NB4 (cell line): Measurements from ENCODE around the gene ZBTB8A.

Experiments used
- DNase-seq: peaks from one replicate; pipeline ENCODE4 v3.0.0; 2010; ENCODE audit warnings: low read depth
- H3K4me3 ChIP-seq: one replicate; pipeline ENCODE4 v1.5.1; 2011; ENCODE audit warnings: mild to moderate bottlenecking, low read depth, low read length, moderate library complexity
- MYC ChIP-seq: IDR thresholded peaks from 2 replicates; pipeline ENCODE4 v1.6.1; 2011; ENCODE audit warnings: low read depth, low read length
- POLR2A ChIP-seq: IDR thresholded peaks from 2 replicates; pipeline ENCODE4 v1.6.1; 2011; ENCODE audit warnings: mild to moderate bottlenecking; ENCODE audit not compliant: insufficient read length; ENCODE audit errors: extremely low read depth
- TF ChIP-seq, protein P1 (sequence below): IDR thresholded peaks from one replicate; pipeline ENCODE4 v1.5.1; 2012; ENCODE audit warnings: low read depth, low read length
- TF ChIP-seq, protein P2 (sequence below): IDR thresholded peaks from 2 replicates; pipeline ENCODE4 v1.6.1; 2011; ENCODE audit warnings: low read depth, low read length

Gene ZBTB8A

GRCh38 chr1:32508761-32509160 is 30.5 kb upstream of the ZBTB8A start:
- no peak for TF ChIP-seq POLR2A
- TF ChIP-seq, protein P1, sequence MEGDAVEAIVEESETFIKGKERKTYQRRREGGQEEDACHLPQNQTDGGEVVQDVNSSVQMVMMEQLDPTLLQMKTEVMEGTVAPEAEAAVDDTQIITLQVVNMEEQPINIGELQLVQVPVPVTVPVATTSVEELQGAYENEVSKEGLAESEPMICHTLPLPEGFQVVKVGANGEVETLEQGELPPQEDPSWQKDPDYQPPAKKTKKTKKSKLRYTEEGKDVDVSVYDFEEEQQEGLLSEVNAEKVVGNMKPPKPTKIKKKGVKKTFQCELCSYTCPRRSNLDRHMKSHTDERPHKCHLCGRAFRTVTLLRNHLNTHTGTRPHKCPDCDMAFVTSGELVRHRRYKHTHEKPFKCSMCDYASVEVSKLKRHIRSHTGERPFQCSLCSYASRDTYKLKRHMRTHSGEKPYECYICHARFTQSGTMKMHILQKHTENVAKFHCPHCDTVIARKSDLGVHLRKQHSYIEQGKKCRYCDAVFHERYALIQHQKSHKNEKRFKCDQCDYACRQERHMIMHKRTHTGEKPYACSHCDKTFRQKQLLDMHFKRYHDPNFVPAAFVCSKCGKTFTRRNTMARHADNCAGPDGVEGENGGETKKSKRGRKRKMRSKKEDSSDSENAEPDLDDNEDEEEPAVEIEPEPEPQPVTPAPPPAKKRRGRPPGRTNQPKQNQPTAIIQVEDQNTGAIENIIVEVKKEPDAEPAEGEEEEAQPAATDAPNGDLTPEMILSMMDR: no peak
- TF ChIP-seq, protein P2, sequence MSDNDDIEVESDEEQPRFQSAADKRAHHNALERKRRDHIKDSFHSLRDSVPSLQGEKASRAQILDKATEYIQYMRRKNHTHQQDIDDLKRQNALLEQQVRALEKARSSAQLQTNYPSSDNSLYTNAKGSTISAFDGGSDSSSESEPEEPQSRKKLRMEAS: no peak
- DNase-seq: no peak
- H3K4me3 ChIP-seq: no peak overlapping the region

DNA sequence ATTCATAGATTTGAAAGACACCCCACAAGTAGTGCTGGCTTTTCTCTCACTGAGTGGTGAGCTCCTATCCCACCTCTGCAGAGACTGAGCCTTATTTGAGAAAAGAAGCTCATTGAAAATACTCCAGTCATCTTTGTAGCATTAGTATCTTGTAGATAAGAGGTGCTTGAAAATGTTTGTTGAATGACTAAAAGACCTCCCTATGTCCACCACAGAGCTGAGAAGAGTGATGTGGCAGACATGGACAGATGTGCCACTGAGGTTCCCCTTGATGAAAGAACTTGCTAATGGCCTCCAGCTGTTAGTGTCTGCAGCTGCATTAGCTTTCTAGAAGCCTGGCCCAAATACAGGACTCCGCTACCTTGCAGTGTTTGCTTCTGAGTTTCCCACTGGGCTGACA is 29.3 kb upstream of the ZBTB8A start:
- TF ChIP-seq, protein P2: no peak
- TF ChIP-seq, protein P1: no peak
- TF ChIP-seq POLR2A (no peak), MYC (no peak)
- no peak for DNase-seq
- H3K4me3 ChIP-seq: no peak overlapping the region

- DNase-seq: no peak
- TF ChIP-seq POLR2A (no peak), MYC (no peak)
- TF ChIP-seq, protein P2: no peak
- TF ChIP-seq, protein P1: no peak
- H3K4me3 ChIP-seq: no peak overlapping the region
Measured at GRCh38 chr1:32516402-32516801, 22.8 kb upstream of the ZBTB8A start.

- H3K4me3 ChIP-seq: no peak overlapping the region
- no peak for DNase-seq
- TF ChIP-seq MYC (no peak), POLR2A (no peak)
- TF ChIP-seq, protein P1: no peak
- TF ChIP-seq, protein P2: no peak
Measured at GRCh38 chr1:32518976-32519375, 20.3 kb upstream of the ZBTB8A start.

GRCh38 chr1:32521165-32521564 is 18.1 kb upstream of the ZBTB8A start:
- no peak for DNase-seq
- no peak overlapping the region for H3K4me3 ChIP-seq
- no peak for TF ChIP-seq POLR2A
- TF ChIP-seq, protein P2: no peak
- TF ChIP-seq MYC: no peak
- TF ChIP-seq, protein P1: no peak

DNA sequence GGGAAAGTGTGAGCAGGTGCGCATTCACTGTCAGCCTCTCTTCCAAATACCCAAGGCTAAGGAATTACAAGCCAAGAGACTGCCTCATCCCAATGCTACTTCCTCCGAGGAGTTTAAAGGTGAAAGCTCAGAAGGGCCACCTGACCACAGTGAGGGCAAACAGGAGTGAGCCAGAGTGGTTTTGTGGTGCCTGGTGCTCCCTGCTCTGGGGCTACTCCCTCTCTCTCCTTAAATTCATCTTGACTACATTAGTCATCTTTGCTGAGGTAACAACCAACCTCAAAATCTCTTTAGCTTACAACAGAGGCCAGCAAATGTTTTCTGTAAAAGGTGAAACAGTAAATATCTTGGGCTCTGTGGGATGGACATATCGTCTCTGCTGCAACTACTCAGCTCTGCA is 14.2 kb upstream of the ZBTB8A start:
- DNase-seq: peak; percentile 21
- TF ChIP-seq, protein P2: no peak
- TF ChIP-seq MYC (no peak), POLR2A (no peak)
- TF ChIP-seq, protein P1: no peak
- H3K4me3 ChIP-seq: no peak overlapping the region
